Vagina (tissue), 2 donors: ENCODE results near the gene SLC22A17.

Experiments used
- POLR2A ChIP-seq, 2 donors: fragments of 450-650 bp; IDR thresholded peaks; one replicate each; pipeline ENCODE4 v1.6.1; 2017; ENCODE audit warnings: antibody characterized with exemption in 2 of 2, mild to moderate bottlenecking in 2 of 2, moderate library complexity in 2 of 2
- POLR2AphosphoS5 ChIP-seq, 2 donors: sonication (generic); formaldehyde crosslinking; IDR thresholded peaks; one replicate each; pipeline ENCODE4 v1.9.0; 2017; ENCODE audit warnings: antibody characterized with exemption in 2 of 2, mild to moderate bottlenecking in 2 of 2, low read depth in 1 of 2; ENCODE audit not compliant: insufficient read depth in 1 of 2
- TF ChIP-seq, protein P1 (sequence below), 3 experiments: fragments of 450-650 bp in 2 of 3; fragments of 200-600 bp in 1 of 3; sonication (generic) in 1 of 3; IDR thresholded peaks; one replicate each; pipeline ENCODE4 v1.5.1; 2017 to 2019; ENCODE audit warnings: antibody characterized with exemption in 3 of 3, mild to moderate bottlenecking in 2 of 3, moderate library complexity in 2 of 3

DNA sequence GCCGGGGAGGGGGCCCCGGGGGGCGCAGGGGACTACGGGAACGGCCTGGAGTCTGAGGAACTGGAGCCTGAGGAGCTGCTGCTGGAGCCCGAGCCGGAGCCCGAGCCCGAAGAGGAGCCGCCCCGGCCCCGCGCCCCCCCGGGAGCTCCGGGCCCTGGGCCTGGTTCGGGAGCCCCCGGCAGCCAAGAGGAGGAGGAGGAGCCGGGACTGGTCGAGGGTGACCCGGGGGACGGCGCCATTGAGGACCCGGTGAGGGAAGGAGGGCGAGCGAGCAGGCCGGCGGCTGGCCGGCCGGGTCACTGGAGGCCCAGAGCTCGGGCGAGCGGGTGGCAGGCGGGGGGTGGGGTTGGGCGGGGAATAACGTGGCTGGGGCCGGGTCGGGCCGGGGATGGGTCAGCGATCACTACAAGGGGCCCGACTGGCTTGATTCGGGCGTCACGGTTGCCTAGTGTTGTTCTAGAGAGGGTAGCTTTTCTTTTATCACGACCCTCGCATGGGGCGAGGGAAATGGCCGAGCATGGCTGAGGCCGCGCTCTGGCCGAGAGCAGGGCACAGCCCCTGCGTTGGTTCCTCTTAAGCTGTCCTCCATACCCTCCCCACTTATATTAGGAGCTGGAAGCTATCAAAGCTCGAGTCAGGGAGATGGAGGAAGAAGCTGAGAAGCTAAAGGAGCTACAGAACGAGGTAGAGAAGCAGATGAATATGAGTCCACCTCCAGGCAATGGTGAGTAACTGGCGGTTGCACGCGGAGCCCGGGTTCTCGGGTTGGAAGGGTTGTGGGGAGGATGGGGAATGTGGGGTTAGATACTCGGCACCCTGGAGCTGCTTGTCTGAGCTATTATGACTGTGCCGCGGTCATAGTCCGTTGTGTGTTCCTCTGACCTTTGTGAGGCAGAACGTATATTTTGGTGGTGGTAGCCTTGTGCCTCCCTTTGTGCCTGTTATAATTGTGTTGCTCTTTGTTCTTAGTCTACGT, 30.8 kb downstream of the SLC22A17 start:
- TF ChIP-seq POLR2A (IDR thresholded peaks at IDR 0.05) (no peak), POLR2AphosphoS5 (IDR thresholded peaks at IDR 0.05; ENCODE audit: insufficient read depth in 1 of 2, low read depth in 1 of 2) (peak in 1 of 2 donors; percentile 35)
- TF ChIP-seq, protein P1, sequence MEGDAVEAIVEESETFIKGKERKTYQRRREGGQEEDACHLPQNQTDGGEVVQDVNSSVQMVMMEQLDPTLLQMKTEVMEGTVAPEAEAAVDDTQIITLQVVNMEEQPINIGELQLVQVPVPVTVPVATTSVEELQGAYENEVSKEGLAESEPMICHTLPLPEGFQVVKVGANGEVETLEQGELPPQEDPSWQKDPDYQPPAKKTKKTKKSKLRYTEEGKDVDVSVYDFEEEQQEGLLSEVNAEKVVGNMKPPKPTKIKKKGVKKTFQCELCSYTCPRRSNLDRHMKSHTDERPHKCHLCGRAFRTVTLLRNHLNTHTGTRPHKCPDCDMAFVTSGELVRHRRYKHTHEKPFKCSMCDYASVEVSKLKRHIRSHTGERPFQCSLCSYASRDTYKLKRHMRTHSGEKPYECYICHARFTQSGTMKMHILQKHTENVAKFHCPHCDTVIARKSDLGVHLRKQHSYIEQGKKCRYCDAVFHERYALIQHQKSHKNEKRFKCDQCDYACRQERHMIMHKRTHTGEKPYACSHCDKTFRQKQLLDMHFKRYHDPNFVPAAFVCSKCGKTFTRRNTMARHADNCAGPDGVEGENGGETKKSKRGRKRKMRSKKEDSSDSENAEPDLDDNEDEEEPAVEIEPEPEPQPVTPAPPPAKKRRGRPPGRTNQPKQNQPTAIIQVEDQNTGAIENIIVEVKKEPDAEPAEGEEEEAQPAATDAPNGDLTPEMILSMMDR (IDR thresholded peaks at IDR 0.05) = no peak
